HT-29 (cell line): ENCODE measurements around the gene FBN3. TPM values are rescaled to one million over a fixed set of nuclear protein-coding genes. Genes with fewer than 3 reads are reported as not detected.

Experiments used
- DNase-seq: peaks from one replicate; pipeline ENCODE4 v3.0.0-alpha.2; 2015; ENCODE audit warnings: low spot score
- total RNA-seq: library from RNA; depleted of rRNA; stranded (reverse); fragments of >200 nt; shearing (Covaris generic); gene quantifications from 2 replicates; pipeline ENCODE4 v1.2.3, GENCODE V29; 2014

The FBN3 gene
- total RNA-seq, 1 experiment from 2014 or later: not detected

- DNase-seq: no peak
These were observed 55.7 kb downstream of the FBN3 start for GRCh38 chr19:8093740-8094139.

DNA sequence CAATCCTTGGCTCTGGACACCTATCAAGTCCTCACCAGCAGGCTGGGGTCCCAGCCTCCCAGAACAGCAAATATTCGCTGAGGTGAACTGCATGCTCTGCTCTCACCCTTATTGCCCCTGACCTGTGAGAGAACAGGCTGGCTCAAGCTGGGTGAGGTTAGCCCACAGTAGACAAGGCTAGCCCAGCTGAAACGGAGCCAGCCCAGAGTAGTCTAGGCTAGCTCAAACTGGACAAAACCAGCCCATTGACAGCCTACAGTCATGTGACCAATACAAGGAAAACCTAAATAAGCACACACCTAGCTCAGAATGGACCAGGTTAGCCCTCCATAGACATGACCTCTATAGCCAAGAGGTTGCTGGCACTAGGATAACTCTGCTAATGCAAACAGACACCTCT lies 58.4 kb downstream of the FBN3 start:
- no peak for DNase-seq

DNA sequence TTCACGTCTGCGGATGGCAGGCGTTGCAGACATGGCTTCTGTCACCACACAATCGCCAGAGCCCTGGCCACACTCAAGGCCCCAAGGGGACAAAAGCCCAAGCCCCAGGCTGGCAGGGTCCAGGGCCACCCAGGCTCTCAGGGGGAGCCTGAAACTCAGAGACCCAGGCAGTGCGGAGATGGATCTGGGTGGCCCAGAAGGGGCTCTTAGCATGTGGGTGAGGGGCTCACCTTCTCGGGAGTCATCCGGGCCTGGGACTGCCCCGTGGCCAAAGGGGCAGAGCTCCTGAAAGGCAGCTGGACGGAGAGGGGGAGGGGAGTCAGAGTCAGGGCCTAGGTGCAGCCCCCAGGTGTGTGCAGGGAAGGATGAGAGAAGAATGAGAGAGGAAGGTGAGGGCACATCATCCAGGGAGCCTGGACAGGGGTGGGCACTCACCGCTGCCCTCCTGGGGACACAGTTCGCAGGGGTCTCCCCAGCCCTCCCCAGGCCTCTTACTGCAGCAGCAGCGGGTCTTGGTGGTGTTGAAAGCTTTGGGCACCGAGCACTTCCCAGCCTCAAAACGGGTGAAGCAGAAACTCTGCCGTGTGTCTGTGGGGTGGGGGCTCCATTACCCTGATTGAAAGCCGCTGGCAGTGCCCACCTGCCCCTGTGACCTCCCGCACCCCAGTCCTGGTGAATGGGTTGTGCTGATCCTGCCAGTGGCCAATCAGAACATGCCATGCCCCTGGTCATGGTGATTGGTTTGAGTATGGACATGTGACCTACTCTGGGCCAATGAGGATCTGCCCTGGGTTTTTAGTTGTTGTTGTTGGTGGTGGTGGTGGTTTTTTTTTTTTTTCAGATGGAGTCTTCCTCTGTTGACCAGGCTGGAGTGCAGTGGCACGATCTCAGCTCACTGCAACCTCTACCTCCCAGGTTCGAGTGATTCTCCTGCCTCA lies 59.5 kb downstream of the FBN3 start:
- DNase-seq: no peak

DNA sequence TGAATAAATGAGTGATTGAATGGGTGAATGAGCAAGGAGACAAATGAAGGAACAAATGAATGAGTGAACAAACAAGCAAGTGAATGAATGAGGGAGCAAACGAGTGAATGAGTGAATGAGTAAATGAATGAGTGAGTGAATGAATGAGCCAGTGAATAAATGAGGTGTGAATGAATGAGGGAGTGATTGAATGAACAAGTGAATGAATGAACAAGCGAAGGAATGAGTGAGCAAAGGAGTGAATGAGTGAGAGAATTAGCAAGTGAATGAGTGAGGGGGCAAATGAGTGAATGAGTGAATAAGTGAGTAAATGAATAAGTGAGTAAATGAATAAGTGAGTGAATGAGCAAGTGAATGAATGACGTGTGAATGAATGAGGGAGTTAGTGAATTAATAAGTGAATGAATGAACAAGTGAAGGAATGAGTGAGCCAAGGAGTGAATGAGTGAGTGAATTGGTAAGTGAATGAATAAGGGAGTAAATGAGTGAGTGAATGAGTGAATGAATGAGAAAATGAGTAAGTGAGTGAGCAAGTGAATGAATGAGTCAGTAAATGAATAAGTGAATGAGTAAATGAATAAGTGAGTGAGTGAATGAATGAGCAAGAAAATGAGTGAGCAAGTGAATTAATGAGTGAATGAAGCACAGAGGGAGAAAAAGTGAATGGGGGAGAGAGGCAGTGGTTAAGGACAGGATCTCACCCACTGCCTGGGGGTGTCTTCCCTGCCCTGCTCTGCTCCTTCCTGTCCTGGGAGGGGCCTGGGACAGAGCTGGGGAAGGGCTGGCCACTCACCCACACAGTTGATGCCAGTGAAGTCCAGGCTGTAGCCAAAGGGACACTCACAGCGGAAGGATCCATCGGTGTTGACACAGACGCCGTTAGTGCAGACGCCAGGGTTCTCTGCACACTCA lies 60.4 kb downstream of the FBN3 start:
- DNase-seq: no peak

- DNase-seq: no peak
These were observed 61.5 kb downstream of the FBN3 start for GRCh38 chr19:8087876-8088275.

- no peak for DNase-seq
These were observed 62.5 kb downstream of the FBN3 start for GRCh38 chr19:8086849-8087248.

DNA sequence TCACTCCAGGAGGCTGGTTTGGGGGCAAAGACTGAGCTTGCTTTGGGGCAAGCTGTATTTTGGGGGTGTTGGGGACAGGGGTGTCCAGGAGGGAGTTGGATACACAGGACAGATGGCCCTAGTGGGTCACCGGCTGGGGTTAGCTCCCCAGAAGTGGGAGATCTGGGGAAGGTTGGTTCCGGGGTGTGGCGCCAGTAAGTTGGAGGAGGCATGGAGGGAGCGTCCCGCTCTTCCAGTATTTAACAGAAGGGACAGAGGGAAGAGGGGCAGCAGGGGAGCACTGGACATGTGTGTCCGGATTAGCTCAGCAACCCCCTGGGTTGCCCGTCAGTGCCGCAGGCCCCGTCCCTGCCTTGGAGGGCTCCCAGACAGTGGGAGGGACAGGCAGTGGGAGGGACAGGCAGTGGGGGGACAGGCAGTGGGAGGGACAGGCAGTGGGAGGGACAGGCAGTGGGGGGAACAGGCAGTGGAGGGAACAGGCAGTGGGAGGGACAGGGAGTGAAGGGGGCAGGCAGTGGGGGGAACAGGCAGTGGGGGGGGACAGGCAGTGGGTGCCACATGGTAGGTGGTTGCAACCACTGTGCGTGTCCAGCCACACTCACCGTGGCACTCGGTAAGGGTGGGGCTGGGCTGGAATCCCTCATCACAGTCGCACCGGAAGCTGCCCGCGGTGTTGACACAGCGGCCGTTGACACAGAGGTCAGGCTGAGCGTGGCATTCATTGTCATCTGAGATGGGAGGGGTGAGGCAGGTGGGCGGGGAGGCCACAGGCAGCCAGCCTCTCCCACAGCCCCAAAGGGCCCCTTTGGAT lies 63.6 kb downstream of the FBN3 start:
- peak; percentile 33 for DNase-seq

DNA sequence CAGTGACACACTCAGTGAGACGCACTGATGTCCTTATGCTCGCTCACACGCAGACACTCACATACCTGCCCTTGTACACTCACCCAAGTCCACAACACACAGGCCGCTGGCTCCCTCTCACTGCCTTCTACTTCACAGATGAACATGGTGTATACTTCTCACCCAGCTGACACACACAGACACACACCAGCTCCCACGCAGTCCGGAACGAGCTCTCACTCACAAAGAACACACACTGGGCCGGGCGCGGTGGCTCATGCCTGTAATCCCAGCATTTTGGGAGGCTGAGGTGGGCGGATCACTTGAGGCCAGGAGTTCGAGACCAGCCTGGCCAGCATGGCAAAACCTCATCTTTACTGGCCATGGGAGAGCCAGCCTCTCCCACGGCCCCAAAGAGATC lies 65.2 kb downstream of the FBN3 start:
- no peak for DNase-seq

- no peak for DNase-seq
These were observed 66.3 kb downstream of the FBN3 start for GRCh38 chr19:8083141-8083540.

GRCh38 chr19:8081569-8082550 lies 67.5 kb downstream of the FBN3 start:
- DNase-seq: no peak

DNA sequence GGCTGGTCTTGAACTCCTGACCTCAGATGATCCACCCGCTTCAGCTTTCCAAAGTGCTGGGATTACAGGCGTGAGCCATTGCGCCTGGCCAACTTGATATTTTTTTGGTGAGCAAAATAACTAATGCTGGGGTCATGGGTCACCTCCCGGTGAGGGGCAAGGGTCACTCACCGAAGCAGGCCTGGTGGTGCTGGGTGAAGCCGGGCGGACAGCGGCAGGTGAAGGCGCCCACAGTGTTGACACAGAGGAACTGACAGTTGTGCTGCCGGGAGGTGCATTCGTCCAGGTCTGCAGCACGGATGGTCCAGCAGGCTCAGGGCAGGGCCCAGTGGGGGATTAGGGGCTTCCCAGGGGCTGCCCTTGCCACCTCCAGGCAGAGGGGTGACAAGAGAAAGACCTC lies 68.6 kb downstream of the FBN3 start:
- no peak for DNase-seq

DNA sequence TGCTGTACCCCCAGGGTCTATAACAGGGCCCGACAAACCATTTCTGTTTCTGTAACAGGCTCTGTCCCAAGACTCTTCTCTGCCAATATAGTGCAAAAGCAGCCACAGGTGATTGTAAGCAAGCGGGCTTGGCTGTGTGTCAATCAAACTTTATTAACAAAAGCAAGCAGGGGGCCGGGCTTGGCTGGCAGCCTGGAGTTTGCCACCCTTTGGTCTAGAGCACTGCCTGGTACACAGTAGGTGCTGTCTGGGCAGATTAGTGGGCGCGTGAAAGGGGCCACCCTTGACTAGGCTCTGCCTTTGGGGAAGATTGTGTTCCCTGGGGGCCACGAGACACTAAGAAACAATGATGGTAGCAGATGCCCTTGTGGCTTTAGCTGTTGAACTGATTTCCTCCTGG lies 69.4 kb downstream of the FBN3 start:
- DNase-seq: no peak

- DNase-seq: no peak
These were observed 74.0 kb downstream of the FBN3 start for GRCh38 chr19:8075158-8076074.

DNA sequence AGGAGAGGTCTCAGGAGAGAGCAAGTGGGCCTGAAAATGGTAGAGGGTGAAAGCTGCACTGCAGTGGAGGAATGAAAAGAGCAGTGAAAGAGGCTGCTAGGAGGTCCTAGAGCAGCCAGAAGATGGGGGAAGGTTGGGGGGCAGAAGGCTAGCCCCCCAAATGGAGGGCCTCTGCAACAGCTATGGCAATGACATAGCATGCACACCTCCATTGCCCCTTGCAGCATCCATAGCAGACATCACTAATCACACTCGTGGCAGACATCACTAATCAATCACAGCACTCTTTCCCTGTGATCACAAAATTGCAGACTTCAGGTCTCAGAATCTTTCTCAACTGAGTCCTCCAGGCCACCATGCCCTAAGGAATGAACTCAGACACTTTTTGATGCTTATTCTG lies 74.9 kb downstream of the FBN3 start:
- DNase-seq: no peak

DNA sequence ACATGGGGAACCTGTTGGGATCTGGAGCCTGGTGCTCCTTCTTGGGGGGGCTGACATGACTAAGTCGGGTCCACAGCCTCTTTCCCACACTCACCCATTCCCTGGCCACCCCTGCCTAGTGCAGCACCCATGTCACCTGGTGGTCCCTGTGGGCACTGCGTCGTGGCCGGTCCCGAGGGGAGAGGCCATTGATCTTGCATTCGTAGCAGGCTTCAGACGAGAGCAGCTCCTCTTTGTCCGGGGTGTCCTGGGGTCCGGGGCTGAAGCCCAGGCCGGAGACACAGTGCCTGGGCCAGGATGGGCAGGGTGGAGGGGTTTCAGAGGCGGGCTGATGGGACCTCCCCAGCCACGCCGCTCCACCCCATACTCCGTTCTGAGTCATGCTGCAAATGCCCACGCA lies 77.5 kb downstream of the FBN3 start:
- DNase-seq: no peak

- DNase-seq: peak; percentile 30
These were observed 80.1 kb downstream of the FBN3 start for GRCh38 chr19:8069096-8069973.

GRCh38 chr19:8065875-8066261 lies 83.5 kb downstream of the FBN3 start:
- no peak for DNase-seq
